ENCODE measurements around the gene RARG.
"Not testable (repeated sequence)": the region's sequence is repeated elsewhere in the genome, so short reads cannot be mapped to it uniquely, and the experiment has no call there.

Gene RARG

DNA sequence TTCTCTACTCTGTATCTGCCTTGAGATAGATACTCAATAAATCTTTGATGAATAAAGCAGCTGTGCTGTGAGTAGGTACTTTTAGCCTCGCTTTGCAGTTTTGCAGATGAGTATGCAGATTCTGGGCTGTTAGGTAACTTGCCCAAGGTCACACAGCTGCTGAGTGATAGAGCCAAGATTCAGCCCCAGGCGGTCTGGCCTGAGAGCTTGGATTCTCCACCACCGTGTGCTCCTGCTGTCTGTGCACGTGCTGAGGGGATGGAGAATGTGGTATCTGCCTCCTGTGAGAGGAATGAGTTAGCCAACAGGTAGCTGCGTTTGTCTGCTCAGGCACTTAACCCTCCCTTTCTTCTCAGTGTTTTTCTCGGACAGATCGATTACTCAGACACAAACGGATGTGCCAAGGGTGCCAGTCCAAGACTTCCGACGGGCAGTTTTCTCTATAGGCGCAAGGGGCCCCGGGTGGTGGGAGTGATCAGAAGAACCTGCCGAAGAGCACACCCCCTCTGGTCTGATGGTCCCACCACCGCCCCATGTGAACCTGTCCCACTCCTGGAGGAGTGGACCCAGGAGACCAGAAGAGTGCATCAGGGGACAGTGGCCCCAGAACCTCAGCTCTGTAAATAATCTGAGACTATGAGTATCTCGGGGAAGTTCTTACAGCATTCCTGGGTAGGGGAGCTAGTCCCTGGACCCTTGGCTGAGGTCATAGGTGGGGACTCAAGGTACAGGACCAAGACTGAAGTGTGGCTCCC, 44.7 kb downstream of the RARG start:
- no peak overlapping the region for H3K4me3 Mint-ChIP-seq
- H3K4me1 Mint-ChIP-seq (ENCODE audit: low read depth) = peaks cover 27% of the 10 kb centered on the region
- H3K27ac Mint-ChIP-seq = no peak overlapping the region
- peaks cover 72% of the 10 kb centered on the region for H3K36me3 Mint-ChIP-seq (ENCODE audit: low read depth)
- H3K9me3 Mint-ChIP-seq = no peaks in the 10 kb centered on the region
- no peaks in the 10 kb centered on the region for H3K27me3 Mint-ChIP-seq (ENCODE audit: low read depth)

DNA sequence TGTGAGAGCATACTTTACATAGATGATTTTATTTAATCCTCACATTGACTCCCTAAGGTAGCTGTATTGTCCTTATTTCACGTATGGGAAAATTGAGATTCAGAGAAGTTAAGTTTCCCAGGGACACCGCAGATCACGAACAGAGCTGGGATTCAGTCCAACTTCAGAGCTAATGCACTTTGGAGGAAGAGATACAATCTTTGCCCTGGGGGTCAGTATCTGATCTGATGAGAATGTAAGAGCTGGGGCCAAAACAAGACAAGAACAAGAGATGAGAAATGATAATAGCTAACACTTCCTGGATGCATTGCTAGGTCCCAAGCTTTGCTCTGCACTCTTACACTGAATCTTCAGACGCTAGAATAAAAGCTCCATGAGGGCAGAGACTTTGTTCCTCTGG, 45.3 kb downstream of the RARG start:
- no peak overlapping the region for H3K27ac Mint-ChIP-seq
- H3K9me3 Mint-ChIP-seq = no peaks in the 10 kb centered on the region
- H3K4me1 Mint-ChIP-seq (ENCODE audit: low read depth) = peaks cover 30% of the 10 kb centered on the region
- H3K4me3 Mint-ChIP-seq = no peak overlapping the region
- H3K27me3 Mint-ChIP-seq (ENCODE audit: low read depth) = no peaks in the 10 kb centered on the region
- peaks cover 72% of the 10 kb centered on the region for H3K36me3 Mint-ChIP-seq (ENCODE audit: low read depth)

DNA sequence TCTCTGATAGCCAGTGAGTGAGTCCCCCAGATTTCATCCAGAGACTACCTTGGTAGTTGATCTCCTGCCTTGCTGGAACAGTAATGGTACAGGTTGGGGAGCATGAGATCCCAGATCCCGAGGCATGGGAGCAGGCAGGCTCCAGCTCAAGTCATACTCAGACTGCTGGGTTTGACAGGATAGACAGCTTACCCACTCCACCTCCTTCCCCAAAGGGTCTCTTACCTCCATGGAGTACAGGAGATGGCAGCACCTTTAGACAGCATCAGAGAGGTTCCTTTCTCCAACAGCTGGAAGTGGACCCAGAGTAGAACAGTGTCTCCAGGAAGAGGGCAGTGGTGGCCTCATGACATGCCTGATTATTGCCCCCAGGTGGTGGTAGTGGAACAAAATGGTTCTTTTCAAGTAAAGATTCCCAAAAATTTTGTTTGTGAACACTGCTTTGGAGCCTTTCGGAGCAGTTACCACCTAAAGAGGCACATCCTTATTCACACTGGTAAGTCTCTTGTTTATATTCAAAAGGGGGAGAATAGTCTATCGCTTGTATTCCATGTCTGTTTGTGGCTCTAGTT, 46.3 kb downstream of the RARG start:
- peaks cover 33% of the 10 kb centered on the region for H3K4me1 Mint-ChIP-seq (ENCODE audit: low read depth)
- H3K36me3 Mint-ChIP-seq (ENCODE audit: low read depth) = peaks cover 68% of the 10 kb centered on the region
- H3K27ac Mint-ChIP-seq = no peak overlapping the region
- H3K4me3 Mint-ChIP-seq = no peak overlapping the region
- no peaks in the 10 kb centered on the region for H3K27me3 Mint-ChIP-seq (ENCODE audit: low read depth)
- H3K9me3 Mint-ChIP-seq = no peaks in the 10 kb centered on the region

DNA sequence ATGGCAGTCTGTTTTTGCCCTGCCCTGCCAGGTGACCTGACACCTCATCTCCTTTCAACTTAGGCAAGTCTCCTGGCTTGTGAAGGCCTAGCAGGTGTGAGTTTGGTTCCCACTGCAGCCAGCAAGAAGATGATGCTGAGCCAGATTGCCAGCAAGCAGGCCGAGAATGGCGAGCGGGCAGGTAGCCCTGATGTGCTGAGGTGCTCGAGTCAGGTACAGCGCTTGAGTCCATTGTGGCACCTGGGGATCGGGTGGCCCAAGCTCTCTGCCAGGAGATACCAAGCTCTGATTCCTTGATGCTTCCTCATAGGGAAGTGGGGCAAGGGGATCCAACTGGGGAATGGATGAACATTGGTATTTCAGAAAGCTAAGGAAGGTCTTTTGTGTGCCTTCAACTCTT, 47.2 kb downstream of the RARG start:
- Mint-ChIP-seq H3K9me3 (no peaks in the 10 kb centered on the region), H3K27ac (peak overlapping the region; percentile 11), H3K4me1 (ENCODE audit: low read depth) (peaks cover 35% of the 10 kb centered on the region), H3K27me3 (ENCODE audit: low read depth) (no peaks in the 10 kb centered on the region), H3K4me3 (no peak overlapping the region), H3K36me3 (ENCODE audit: low read depth) (peaks cover 65% of the 10 kb centered on the region)

DNA sequence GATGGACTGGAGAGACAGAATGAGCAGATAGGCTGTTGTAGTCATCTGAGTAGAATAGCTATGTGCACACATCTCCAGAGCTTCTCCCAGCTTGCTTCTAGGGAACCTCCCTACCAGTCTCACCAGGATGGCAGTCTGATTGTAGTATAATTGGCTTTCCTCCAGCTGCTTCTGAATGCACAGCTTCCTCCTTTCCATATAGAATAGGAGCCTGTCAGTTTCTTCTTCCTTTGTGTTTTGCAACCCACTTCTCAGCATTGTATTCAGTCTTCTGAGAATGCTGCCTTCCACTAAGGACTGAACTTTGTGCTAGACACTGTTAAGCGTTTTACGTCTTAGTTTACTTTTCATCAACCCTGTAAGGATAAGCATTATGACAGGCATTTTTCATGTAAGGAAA, 49.1 kb downstream of the RARG start:
- Mint-ChIP-seq H3K4me1 (ENCODE audit: low read depth) (peaks cover 45% of the 10 kb centered on the region), H3K27ac (peak overlapping the region; percentile 18), H3K36me3 (ENCODE audit: low read depth) (peaks cover 56% of the 10 kb centered on the region), H3K4me3 (peak overlapping the region; percentile 48), H3K27me3 (ENCODE audit: low read depth) (no peaks in the 10 kb centered on the region), H3K9me3 (no peaks in the 10 kb centered on the region)

DNA sequence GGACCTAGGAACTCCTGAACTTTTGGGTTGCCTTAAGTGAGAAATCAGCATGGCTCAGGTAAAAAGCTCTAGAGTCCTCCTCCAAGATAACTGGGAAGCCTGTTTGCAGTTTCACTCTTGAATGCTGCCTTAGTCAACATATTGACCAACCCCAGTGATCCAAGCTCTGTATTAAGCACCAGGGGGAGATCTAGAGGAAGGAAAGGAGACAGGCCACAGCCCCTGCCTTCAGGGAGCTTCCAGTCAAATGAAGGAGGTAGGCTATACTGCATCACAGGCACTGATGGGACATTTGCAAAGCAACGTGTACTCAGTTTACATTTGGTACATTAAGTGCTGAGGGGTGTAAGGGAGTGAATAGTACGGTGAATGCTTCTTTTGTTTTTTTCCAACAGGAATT, 50.1 kb downstream of the RARG start:
- no peaks in the 10 kb centered on the region for H3K27me3 Mint-ChIP-seq (ENCODE audit: low read depth)
- no peak overlapping the region for H3K27ac Mint-ChIP-seq
- peaks cover 45% of the 10 kb centered on the region for H3K4me1 Mint-ChIP-seq (ENCODE audit: low read depth)
- H3K4me3 Mint-ChIP-seq = peak overlapping the region; percentile 87
- no peaks in the 10 kb centered on the region for H3K9me3 Mint-ChIP-seq
- H3K36me3 Mint-ChIP-seq (ENCODE audit: low read depth) = peaks cover 46% of the 10 kb centered on the region

DNA sequence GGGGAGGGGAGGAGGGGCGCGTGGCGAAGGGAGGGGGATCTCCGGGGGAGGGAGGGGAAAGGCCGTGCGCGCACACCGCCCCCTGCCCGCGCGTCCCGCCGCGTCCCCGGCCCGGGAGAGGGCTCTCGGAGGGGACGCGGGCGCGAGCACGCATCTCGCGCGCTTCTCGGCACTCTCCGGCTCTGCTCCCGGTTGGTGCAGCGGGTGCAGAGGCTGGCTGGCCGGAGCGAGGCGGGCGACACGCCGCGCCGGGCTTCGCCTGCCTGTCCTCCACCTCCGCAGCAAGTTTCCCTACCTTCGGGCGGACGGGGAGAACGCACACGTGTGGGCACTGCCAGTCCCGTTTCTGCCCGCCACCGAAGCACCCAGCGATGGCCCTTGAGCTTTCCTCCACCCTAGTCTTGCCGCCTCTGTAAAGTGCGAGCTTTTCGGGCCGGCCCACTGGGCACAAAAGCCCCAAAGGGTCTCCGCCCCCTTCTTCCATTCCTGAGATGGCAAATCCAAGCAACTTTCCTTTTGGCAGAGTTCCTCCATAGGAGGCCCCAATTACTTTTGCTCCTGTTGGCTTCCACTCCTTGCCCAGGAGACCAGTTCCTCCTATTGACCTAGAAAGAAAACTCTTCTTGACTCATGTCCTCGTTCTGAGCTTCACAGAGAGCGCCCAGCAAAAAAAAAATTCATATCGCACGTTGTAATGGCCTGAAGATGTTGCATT, 50.9 kb downstream of the RARG start:
- Mint-ChIP-seq H3K27me3 (ENCODE audit: low read depth) (no peaks in the 10 kb centered on the region), H3K36me3 (ENCODE audit: low read depth) (peaks cover 38% of the 10 kb centered on the region), H3K9me3 (no peaks in the 10 kb centered on the region), H3K4me1 (ENCODE audit: low read depth) (peaks cover 45% of the 10 kb centered on the region), H3K4me3 (peak overlapping the region; percentile 87), H3K27ac (peak overlapping the region; percentile 89)

DNA sequence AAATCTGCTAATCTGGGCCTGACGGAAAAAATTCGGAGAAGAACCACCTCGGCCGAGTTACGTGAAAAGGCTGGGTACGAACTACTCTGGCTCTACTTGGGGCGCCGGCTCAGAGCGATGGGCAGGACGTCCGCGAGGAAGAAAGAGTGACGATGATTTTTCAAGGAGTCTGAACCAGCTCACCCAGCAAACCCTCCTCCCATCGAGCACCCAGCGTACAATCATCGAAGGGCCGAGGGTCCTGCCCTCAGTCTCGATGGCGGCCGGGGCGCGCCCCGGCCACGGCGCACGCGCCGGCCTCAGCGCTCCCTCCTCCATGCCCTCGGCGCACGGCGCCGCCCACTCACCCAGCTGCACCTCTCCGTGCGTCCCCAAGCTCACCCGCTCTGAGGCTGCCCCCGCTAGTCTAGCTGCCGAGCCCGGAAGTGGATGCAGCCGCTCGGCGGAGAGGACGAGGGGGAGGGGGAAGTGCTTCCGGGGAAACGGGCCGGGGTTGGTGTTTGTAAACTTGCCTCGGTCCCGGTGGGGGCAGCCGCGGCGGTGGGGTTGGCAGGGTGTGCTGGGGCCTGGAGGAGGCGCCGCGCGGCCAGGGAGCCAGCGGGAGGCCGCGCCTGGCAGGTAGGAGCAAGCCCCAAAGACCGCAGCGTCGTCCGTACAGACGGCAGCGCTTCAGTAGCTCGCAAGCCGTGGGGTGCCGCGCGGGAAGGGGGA, 51.6 kb downstream of the RARG start, which contains the start of the genes CSAD and ZNF740:
TSS of gene CSAD (minus strand) at position 706 of the 711 bp plus-strand sequence. CDS start 7,455 bp downstream, outside the sequence.
TSS of gene ZNF740 (plus strand) at position 503 of the 711 bp plus-strand sequence. CDS start 1,262 bp downstream, outside the sequence.
- H3K4me1 Mint-ChIP-seq (ENCODE audit: low read depth) = peaks cover 43% of the 10 kb centered on the region
- H3K4me3 Mint-ChIP-seq = peak within 1 kb of the TSS; percentile 90
- H3K27me3 Mint-ChIP-seq (ENCODE audit: low read depth) = no peaks in the 10 kb centered on the region
- no peaks in the 10 kb centered on the region for H3K9me3 Mint-ChIP-seq
- H3K27ac Mint-ChIP-seq = peak within 1 kb of the TSS; percentile 95
- H3K36me3 Mint-ChIP-seq (ENCODE audit: low read depth) = peaks cover 30% of the 10 kb centered on the region

DNA sequence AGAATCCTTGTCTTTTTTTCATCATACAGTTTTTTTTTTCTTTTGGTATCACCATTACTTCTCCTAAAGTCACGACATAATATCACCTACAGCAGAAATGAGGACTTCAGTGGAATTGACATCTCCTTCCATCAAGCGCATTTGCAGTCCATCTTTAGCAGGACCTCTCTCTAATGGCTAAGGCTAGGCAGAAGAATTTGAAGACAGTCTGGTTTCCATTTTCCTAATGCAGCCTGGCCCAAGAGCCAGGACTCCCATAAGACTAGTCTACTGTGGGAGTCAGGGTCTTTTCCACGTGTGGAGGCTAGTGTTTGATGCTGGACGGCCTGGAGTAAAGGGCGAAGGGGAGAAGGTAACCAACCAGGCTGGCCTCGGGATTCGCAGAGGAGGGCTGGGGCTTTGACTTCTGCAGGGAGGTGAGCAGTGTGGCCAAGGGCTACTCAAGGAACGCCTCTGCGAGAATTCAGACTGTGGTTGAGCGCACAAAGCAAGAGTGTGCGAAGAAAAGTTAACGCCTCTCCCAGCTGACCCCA, 52.3 kb downstream of the RARG start:
- H3K36me3 Mint-ChIP-seq (ENCODE audit: low read depth) = peaks cover 26% of the 10 kb centered on the region
- H3K4me1 Mint-ChIP-seq (ENCODE audit: low read depth) = peaks cover 43% of the 10 kb centered on the region
- no peaks in the 10 kb centered on the region for H3K9me3 Mint-ChIP-seq
- peak overlapping the region; percentile 95 for H3K27ac Mint-ChIP-seq
- H3K4me3 Mint-ChIP-seq = peak overlapping the region; percentile 90
- H3K27me3 Mint-ChIP-seq (ENCODE audit: low read depth) = no peaks in the 10 kb centered on the region

DNA sequence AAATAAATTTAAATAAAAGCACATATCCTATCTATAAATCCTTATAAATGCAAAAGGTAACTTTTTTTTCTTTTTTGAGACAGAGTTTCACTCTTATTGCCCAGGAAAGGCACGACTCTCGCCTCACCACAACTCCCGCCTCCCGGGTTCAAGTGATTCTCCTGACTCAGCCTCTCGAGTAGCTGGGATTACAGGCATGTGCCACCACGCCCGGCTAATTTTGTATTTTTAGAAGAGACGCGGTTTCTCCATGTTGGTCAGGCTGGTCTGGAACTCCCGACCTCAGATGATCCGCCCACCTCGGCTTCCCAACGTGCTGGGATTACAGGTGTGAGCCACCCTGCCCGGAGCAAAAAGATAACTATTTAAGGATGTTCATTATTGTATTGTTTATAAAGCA, 53.2 kb downstream of the RARG start:
- H3K9me3 Mint-ChIP-seq; H3K27me3 Mint-ChIP-seq (ENCODE audit: low read depth): not testable (repeated sequence)
- peaks cover 38% of the 10 kb centered on the region for H3K4me1 Mint-ChIP-seq (ENCODE audit: low read depth)
- peak overlapping the region; percentile 95 for H3K27ac Mint-ChIP-seq
- H3K36me3 Mint-ChIP-seq (ENCODE audit: low read depth) = peaks cover 23% of the 10 kb centered on the region
- H3K4me3 Mint-ChIP-seq = peak overlapping the region; percentile 90

DNA sequence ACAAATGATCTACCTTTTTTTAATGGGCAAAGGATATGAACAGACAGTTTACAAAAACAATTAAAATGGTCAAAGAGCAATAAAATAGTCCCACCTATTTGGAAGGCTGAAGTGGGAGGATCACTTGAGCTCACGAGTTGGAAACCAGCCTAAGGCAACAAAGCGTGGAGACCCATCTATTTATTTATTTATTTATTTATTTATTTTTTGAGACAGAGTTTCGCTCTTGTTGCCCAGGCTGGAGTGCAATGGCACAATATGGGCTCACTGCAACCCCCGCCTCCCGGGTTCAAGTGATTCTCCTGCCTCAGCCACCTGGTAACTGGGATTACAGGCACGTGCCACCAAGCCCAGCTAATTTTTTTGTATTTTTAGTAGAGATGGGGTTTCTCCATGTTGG, 54.6 kb downstream of the RARG start:
- not testable (repeated sequence) for H3K4me3 Mint-ChIP-seq; H3K27ac Mint-ChIP-seq; H3K27me3 Mint-ChIP-seq (ENCODE audit: low read depth); H3K9me3 Mint-ChIP-seq
- Mint-ChIP-seq H3K36me3 (ENCODE audit: low read depth) (peaks cover 12% of the 10 kb centered on the region), H3K4me1 (ENCODE audit: low read depth) (peaks cover 30% of the 10 kb centered on the region)

DNA sequence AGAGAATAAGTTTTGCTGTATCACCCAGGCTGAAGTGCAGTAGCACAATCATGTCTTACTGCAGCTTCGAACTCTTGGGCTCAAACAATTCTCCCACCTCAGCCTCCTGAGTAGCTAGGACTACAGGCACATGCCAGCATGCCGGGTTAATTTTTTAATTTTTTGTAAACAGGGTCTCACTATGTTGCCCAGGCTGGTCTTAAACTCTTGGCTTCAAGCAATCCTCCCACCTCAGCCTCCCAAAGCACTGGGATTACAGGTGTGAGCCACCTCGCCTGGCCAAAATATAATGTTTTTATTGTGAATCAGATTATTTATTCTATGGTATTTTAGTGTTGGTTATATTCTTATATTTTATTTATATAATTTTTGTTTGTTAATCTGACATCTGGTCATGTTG, 55.3 kb downstream of the RARG start:
- H3K27me3 Mint-ChIP-seq (ENCODE audit: low read depth) = no peaks in the 10 kb centered on the region
- H3K27ac Mint-ChIP-seq = no peak overlapping the region
- no peak overlapping the region for H3K4me3 Mint-ChIP-seq
- peaks cover 23% of the 10 kb centered on the region for H3K4me1 Mint-ChIP-seq (ENCODE audit: low read depth)
- H3K9me3 Mint-ChIP-seq = no peaks in the 10 kb centered on the region
- peaks cover 5% of the 10 kb centered on the region for H3K36me3 Mint-ChIP-seq (ENCODE audit: low read depth)

DNA sequence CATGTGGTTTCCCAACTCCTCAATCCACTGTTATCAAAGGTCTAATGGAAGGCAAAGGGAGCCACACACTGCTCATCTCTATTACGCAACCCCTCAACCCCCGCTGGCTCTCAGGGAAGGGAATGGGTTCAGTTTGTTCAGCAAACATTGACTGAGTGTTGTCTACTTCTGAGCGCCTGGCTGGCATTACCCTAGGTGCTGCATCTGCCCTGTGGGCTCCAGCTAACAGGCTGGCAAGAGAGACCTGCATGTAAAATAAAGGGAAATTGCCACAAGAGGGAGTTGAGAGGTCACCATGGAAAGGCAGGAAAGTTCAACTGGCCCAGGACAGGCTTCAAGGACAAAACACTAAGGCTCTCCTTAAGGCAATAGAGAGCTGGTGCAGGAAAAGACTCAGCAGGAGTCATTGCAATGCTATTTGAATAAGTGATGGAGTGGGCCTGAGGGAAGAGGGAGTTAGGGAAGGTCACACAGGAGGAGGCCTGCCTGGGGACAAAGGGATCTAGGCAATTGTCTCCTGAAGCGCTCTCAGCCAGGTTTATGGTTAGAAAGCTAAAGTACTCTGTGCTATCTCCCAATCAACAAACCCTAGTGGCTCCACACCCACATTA, 57.0 kb downstream of the RARG start:
- peaks cover 17% of the 10 kb centered on the region for H3K4me1 Mint-ChIP-seq (ENCODE audit: low read depth)
- no peak overlapping the region for H3K4me3 Mint-ChIP-seq
- H3K9me3 Mint-ChIP-seq = no peaks in the 10 kb centered on the region
- no peaks in the 10 kb centered on the region for H3K27me3 Mint-ChIP-seq (ENCODE audit: low read depth)
- H3K36me3 Mint-ChIP-seq (ENCODE audit: low read depth) = peaks cover 4% of the 10 kb centered on the region
- no peak overlapping the region for H3K27ac Mint-ChIP-seq

Measured in T-helper 1 cell treated with Interleukin-12 subunit alpha and Interleukin-12 subunit beta and Interleukin-4 antibody, amounts not matched to agents 30 μg/mL and 1 μg/mL, for 36 hours (primary cell).